Activated CD4-positive, alpha-beta T cell treated with anti-CD3 and anti-CD28 coated beads, Interleukin-2, amount 10 ng/mL, durations not matched to agents 7 days and 5 days (primary cell): ENCODE measurements around the gene CCDC33. TPM values are rescaled to one million over a fixed set of nuclear protein-coding genes. Genes with fewer than 3 reads are reported as not detected.

ENCODE experiments used
- CTCF ChIA-PET: fragments of 350-600 bp; sonication (Branson Sonifier 250); formaldehyde crosslinking; loops from one replicate; lab custom pipeline; 2021; ENCODE audit warnings: antibody characterized with exemption; lab: Charles Lee
- POLR2A ChIA-PET: fragments of 350-600 bp; sonication (Branson Sonifier 250); formaldehyde crosslinking; loops from one replicate; lab custom pipeline; 2021; ENCODE audit warnings: antibody characterized with exemption; lab: Charles Lee
- DNase-seq: peaks from one replicate; pipeline ENCODE4 v3.0.0-alpha.2; 2020
- H3K27ac Mint-ChIP-seq: one replicate; pipeline ENCODE4 v1.8.0; 2021; ENCODE audit warnings: mild to moderate bottlenecking, moderate library complexity, mixed read lengths
- H3K27me3 Mint-ChIP-seq: one replicate; pipeline ENCODE4 v1.8.0; 2021; ENCODE audit warnings: mixed read lengths
- H3K36me3 Mint-ChIP-seq: one replicate; pipeline ENCODE4 v1.8.0; 2021; ENCODE audit warnings: low read depth, mixed read lengths
- H3K4me1 Mint-ChIP-seq: one replicate; pipeline ENCODE4 v1.8.0; 2021; ENCODE audit warnings: mixed read lengths
- H3K4me3 Mint-ChIP-seq: one replicate; pipeline ENCODE4 v1.8.0; 2021; ENCODE audit warnings: mild to moderate bottlenecking, moderate library complexity, mixed read lengths
- H3K9me3 Mint-ChIP-seq: one replicate; pipeline ENCODE4 v1.8.0; 2021; ENCODE audit warnings: mixed read lengths
- total RNA-seq, 2 experiments: library from RNA; stranded (reverse); gene quantifications; one replicate each; pipeline ENCODE4 v1.2.3, GENCODE V29; 2021

Gene CCDC33
- total RNA-seq, 2 experiments from 2014 or later: not detected

DNA sequence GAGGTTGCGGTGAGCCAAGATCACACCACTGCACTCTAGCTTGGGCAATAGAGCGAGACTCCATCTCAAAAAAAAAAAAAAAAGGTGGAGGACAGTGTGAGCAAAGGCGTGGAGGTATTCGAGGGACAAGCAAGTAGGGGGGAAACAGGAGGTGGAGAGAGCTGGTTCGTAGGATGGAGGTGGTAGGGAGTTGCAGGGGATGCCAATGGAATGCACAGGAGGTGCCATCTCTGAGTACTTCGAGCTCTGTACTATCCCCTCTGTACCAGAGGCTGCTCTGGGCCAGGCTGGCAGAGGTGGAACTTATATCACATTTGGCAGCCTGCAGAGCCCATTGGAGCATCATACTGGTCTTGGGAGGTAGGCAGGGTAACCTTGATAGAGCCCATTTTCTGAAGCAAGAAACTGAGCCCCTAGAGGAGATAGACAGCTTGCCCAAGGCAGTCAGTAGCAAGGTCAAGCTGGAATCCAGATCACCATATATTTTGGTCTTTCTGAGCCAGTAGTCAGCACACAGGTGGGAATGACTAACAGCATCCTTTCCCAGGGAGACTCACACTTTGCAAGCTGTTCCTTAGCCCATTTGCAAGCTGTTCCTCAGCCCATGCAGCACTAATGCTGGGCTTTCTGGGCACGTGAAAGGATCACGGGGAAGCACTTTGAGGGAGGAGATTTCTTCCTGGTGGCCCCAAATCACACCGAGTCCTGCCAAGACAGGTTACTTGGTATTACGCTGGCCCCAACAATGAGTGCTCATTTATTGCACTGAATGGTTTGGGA, 9.2 kb upstream of the CCDC33 start:
- H3K9me3 Mint-ChIP-seq: no peaks in the 10 kb centered on the region
- ChIA-PET CTCF (interaction anchor here (0.6 to 1.0 kb wide), 3 partner anchors 10 to 173 kb away, joined by 3 to 4 read pairs (median 3); no protein-coding TSS in a partner anchor), POLR2A (no interaction called here)

DNA sequence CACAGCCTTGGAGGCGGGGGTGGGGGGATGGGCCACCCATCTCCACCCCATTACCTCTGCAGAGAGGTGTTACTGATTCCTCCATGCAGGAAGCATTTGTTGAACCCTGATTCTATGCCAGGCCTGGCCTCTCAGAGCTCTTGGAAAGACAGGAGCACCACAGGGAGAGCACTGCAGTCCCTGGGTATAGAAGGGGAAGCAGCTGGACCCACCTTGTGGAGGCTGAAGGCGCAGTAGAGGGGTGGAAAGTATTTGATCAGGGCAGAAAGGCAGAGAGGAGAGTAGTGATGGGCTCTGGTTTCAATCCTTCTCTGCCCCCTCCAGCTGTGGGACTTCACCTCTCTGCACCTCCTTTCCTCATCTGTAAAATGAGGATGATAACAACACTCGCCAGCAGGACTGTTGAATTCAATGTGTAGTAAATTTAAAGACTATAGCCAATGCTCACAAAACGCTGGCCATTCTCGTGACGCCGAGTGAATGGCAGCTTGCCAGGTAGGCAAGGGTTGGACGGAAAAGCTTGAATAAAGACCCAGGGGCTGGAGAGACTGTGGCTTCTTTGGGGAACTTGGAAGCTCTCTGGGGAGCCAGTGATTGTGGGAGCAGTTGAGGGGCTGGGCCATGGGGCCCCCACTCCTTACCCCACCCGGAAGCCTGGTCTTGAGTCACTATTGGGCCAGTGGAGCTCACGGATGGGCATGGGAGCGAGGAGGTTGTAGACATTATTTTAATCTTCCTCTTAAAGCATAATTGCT, 8.0 kb upstream of the CCDC33 start:
- H3K27me3 Mint-ChIP-seq: peaks cover 8% of the 10 kb centered on the region
- DNase-seq: no peak
- H3K36me3 Mint-ChIP-seq: no peaks in the 10 kb centered on the region
- no peak overlapping the region for H3K27ac Mint-ChIP-seq
- no peaks in the 10 kb centered on the region for H3K4me1 Mint-ChIP-seq
- ChIA-PET CTCF (interaction anchor here (0.6 kb wide), 1 partner anchor 77 kb away, joined by 4 read pairs; no protein-coding TSS in a partner anchor), POLR2A (no interaction called here)
- no peak overlapping the region for H3K4me3 Mint-ChIP-seq
- no peaks in the 10 kb centered on the region for H3K9me3 Mint-ChIP-seq

More for the DNA sequence above, 9.2 kb upstream of the CCDC33 start:
- H3K36me3 Mint-ChIP-seq: no peaks in the 10 kb centered on the region
- peaks cover 13% of the 10 kb centered on the region for H3K27me3 Mint-ChIP-seq
- no peak overlapping the region for H3K4me3 Mint-ChIP-seq
- no peak overlapping the region for H3K27ac Mint-ChIP-seq
- DNase-seq: no peak
- H3K4me1 Mint-ChIP-seq: no peaks in the 10 kb centered on the region

DNA sequence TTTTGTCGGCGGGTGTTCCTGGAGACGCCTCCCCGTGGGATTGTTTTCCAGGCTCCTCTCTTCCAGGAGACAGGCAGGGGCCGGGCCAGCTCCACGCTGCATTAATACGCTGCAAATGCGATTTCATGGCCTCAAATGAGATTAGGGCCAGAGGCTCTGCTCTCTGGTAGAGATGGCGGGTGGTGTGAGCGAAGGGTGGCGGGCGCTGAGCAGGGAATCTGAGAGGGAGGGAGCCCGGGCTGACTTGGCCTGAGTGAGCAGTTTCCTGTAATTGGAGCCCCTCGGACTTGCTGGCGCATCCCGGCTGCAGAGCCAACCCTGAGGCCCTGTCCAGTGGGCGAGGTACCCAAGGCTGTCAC, 7.4 kb upstream of the CCDC33 start:
- H3K4me1 Mint-ChIP-seq: no peaks in the 10 kb centered on the region
- H3K27ac Mint-ChIP-seq: no peak overlapping the region
- CTCF ChIA-PET: interaction anchor here (0.6 kb wide), 1 partner anchor 77 kb away, joined by 4 read pairs; no protein-coding TSS in a partner anchor
- POLR2A ChIA-PET: no interaction called here
- H3K27me3 Mint-ChIP-seq: peaks cover 2% of the 10 kb centered on the region
- H3K9me3 Mint-ChIP-seq: no peaks in the 10 kb centered on the region
- no peak overlapping the region for H3K4me3 Mint-ChIP-seq
- no peak for DNase-seq
- H3K36me3 Mint-ChIP-seq: no peaks in the 10 kb centered on the region

DNA sequence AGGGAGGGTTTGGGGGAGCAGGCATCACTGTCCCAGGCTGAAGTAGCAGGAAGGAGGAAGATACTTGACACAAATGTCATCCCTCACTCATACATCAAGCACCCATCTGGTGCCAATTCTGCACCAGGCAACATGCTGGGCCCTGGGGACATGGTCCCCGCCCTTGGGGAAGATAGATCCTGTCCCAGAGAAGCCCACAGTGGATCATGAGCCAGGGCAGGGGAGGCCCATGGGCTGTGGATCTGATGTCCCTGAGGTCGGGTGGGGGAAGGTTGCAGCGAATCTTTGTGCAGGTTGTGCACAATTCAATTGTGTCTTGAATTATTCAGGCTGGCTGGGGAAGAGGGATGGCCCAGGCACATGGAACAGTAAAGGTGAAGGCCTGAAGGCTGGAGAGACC, 6.4 kb upstream of the CCDC33 start:
- no peak for DNase-seq
- Mint-ChIP-seq H3K4me3 (no peak overlapping the region), H3K9me3 (no peaks in the 10 kb centered on the region), H3K27me3 (no peaks in the 10 kb centered on the region), H3K4me1 (no peaks in the 10 kb centered on the region), H3K27ac (no peak overlapping the region), H3K36me3 (no peaks in the 10 kb centered on the region)
- POLR2A ChIA-PET: no interaction called here
- CTCF ChIA-PET: no interaction called here

DNA sequence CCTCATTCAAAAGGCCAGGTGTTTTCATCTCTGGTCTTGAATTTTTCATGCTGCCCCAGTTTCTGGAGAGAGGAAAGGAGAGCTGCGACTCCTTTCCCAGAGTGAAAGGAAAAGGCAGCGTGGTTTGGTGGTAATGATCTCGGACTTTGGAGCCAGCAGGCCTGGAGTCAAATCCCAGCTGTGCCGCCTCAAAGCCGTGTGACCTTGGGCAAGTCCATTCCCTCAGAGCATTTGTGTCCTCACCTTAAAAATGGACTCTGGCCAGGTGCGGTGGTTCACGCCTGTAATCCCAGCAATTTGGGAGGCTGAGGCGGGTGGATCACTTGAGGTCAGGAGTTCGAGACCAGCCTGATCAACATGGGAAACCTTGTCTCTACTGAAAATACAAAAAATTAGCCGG, 4.7 kb upstream of the CCDC33 start:
- Mint-ChIP-seq H3K27ac (no peak overlapping the region), H3K36me3 (no peaks in the 10 kb centered on the region), H3K4me1 (no peaks in the 10 kb centered on the region), H3K4me3 (no peak overlapping the region), H3K27me3 (no peaks in the 10 kb centered on the region), H3K9me3 (no peaks in the 10 kb centered on the region)
- no peak for DNase-seq
- CTCF ChIA-PET: no interaction called here
- POLR2A ChIA-PET: no interaction called here

DNA sequence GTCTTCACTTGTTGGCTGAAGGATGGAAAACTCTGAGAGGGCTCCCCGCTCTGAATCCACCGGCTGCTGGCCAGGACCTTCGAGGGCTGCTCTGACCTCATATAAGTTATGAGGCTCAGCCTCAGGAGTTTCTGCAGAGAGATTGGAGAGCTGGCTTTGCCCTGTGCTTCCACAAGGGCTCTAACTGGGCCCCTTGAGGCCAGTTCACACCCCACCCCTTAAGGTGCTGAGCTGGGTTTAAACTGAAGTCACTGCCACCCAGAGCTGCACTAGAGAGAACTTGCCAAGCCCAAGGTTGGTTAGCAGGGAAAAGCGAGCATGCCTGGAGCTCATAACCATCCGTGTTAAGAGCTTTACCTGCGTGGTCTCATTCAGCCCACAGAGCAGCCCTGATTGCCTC, 2.8 kb upstream of the CCDC33 start:
- Mint-ChIP-seq H3K4me1 (no peaks in the 10 kb centered on the region), H3K27ac (no peak overlapping the region), H3K36me3 (no peaks in the 10 kb centered on the region), H3K4me3 (no peak overlapping the region), H3K27me3 (no peaks in the 10 kb centered on the region), H3K9me3 (no peaks in the 10 kb centered on the region)
- ChIA-PET CTCF (no interaction called here), POLR2A (no interaction called here)
- DNase-seq: no peak

DNA sequence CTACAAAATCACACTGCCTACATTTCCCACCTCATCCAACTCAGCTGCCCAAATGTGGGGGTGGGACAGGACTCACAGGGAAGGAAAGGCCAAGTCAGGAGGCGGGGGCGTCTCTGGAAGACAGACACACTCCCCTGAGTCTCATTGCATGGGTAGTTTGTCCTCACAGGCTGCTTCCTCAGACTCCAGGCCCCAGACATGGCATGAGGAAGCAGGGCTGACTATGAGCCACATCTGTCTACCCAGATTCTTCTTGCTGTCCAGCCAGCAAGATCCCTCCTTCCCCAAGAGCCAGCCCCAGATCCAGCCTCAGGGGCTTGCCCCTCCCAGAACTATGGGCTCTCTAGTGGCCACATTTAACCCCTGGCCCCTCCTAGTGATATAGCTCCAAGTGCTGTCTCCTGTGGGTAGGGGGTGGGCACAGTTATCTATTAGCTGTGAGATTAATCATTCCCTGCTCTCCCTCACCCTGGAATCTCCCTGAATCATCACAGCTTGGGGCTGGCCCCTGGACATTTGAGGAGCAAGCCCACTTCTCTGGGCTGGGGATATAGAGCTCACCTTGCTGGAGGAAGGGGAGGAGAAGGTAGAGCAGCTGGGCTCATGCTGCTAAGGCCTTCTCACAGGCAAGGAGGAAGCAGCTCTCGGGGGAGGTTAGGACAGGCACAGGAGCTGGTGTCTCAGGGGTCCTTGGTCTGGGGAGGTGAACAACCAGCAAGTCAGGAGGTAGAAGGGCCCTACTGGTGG, 2.1 kb upstream of the CCDC33 start:
- DNase-seq: no peak
- POLR2A ChIA-PET: no interaction called here
- Mint-ChIP-seq H3K36me3 (no peaks in the 10 kb centered on the region), H3K4me3 (no peak overlapping the region), H3K4me1 (no peaks in the 10 kb centered on the region), H3K27me3 (no peaks in the 10 kb centered on the region), H3K9me3 (no peaks in the 10 kb centered on the region), H3K27ac (no peak overlapping the region)
- CTCF ChIA-PET: no interaction called here

DNA sequence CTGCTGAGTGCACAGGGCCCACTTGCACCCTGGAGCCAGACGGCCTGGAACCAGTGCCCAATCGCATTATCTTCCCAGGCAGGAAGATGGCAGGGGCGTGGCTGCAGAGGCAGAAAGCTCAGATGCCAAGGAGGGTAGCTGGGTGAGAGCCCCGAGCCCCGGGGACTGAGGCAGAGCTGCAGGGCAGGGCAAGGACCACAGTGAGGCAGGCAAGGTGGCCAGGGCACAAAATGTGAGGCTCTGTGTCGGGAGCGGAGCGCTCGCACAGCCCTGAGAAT, 1.6 kb upstream of the CCDC33 start:
- CTCF ChIA-PET: no interaction called here
- Mint-ChIP-seq H3K4me3 (no peak overlapping the region), H3K9me3 (no peaks in the 10 kb centered on the region)

DNA sequence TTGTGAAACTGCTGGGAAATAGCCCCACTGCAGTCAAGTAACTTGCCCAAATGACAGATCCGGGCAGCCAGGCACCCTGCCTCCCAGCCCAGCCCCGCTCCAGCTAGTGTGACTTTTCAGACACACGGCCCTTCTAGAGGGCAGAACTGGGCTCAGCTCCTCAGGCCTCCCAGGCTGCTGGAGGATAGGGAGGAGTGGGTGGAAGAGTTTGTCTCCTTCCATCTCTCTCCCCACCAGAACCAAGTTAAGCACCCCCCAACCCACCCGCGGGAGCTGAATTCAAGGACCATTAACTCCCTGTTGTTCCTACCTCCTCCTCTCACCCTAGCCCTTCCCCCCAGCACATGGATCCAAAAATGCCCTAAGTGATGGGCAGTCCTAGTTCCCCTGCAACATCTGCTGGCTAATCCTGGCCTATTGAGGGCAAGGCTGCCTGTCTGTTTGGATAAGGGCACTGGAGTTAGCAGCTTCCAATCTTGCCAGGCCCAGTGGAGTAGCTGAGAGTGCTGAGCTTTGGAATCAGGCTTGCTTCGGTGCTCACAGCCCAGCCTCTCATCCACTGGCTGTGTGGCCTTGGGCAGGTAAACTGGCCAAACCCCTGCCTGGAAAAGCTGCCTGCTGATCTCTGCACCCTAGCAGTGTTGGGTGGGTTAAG, 3.1 kb downstream of the CCDC33 start:
- ChIA-PET CTCF (interaction anchor here (0.6 kb wide), 1 partner anchor 26 kb away, joined by 3 read pairs; no protein-coding TSS in a partner anchor), POLR2A (no interaction called here)
- H3K36me3 Mint-ChIP-seq: no peaks in the 10 kb centered on the region

More for the DNA sequence above, 1.6 kb upstream of the CCDC33 start:
- no peaks in the 10 kb centered on the region for H3K4me1 Mint-ChIP-seq
- no peaks in the 10 kb centered on the region for H3K27me3 Mint-ChIP-seq
- DNase-seq: no peak
- H3K27ac Mint-ChIP-seq: no peak overlapping the region
- POLR2A ChIA-PET: no interaction called here
- H3K36me3 Mint-ChIP-seq: no peaks in the 10 kb centered on the region

DNA sequence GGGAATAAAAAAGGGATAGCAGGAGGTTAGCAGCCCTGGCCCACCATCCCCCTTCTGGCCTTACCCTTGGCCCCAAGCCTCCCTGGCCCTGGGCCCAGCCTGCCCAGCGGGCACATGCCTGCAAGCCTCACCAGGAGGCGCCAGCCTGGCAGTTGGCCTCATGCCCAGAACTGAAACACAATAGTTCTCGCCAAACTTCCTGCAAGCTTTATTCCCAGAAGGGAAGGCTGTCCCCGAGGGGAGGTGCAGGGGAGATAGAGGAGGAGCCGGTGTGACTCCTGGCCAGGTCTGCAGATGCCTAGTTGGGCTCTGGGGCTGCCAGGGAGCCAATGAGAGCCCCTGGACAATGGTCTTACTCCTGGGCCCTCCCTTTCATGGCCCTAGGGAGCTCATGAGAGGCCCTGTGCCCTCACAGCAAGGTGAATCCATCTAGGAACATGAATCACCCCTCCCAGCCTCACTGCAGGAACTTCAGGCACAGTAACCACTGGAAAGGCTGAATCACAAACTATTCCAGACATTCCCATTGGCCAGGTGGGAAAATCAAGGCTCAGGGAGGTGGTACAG, 4.0 kb downstream of the CCDC33 start:
- Mint-ChIP-seq H3K4me1 (peaks cover 6% of the 10 kb centered on the region), H3K9me3 (no peaks in the 10 kb centered on the region), H3K36me3 (no peaks in the 10 kb centered on the region), H3K4me3 (no peak overlapping the region), H3K27me3 (peaks cover 10% of the 10 kb centered on the region), H3K27ac (no peak overlapping the region)
- ChIA-PET CTCF (interaction anchor here (0.6 kb wide), 1 partner anchor 26 kb away, joined by 3 read pairs; no protein-coding TSS in a partner anchor), POLR2A (no interaction called here)
- DNase-seq: no peak

More for the DNA sequence above, 3.1 kb downstream of the CCDC33 start:
- DNase-seq: no peak
- Mint-ChIP-seq H3K4me1 (no peaks in the 10 kb centered on the region), H3K4me3 (no peak overlapping the region), H3K27ac (no peak overlapping the region), H3K9me3 (no peaks in the 10 kb centered on the region), H3K27me3 (peaks cover 4% of the 10 kb centered on the region)

DNA sequence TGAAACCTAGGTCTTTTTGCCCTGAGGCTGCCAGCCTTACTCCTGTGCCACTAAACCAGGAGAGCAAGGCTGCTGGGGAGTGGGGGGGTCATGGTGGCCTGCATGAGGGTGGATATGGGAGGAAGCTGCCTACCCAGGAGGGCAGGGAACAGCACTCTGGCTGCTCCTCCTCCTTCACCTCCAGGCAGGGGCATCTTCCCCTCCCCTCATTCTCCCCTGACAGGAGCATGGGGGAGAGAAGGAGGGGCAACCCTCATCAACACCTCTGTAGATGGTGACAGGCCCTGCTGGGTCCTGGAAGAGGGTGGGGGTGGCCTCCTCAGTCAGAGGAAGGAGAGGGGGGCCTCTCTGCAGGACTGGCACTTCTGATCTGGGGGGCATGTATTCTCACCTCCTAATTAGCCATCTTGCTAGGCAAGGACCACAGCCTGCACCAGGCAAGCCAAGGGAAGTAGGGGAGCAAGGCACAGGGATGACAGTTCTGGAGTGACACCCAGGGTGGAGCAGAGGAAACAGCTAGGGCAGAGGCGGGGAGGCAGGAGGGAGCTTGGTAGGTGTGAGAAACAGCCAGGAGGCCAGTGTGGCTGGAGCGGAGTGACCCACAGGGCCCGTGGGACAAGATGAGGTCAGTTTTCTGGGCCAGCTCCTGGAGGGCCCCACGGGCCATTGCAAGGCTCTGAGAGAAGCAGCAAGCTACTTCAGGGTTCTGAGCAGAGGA, 4.9 kb downstream of the CCDC33 start:
- CTCF ChIA-PET: no interaction called here
- no peak for DNase-seq

More for the DNA sequence above, 4.9 kb downstream of the CCDC33 start:
- Mint-ChIP-seq H3K4me3 (no peak overlapping the region), H3K27ac (no peak overlapping the region), H3K27me3 (peaks cover 17% of the 10 kb centered on the region), H3K4me1 (peaks cover 10% of the 10 kb centered on the region), H3K36me3 (no peaks in the 10 kb centered on the region), H3K9me3 (no peaks in the 10 kb centered on the region)
- POLR2A ChIA-PET: no interaction called here
